HG03378 (cell line): Measurements from ENCODE around the gene GABPA.
A peak's percentile ranks its signal among the peaks of the same experiment; 100 is the strongest.
"Not testable (repeated sequence)": the region's sequence is repeated elsewhere in the genome, so short reads cannot be mapped to it uniquely, and the experiment has no call there.

Experiments used
- ATAC-seq: cut with Tn5 transposase; IDR thresholded peaks from one replicate; pipeline ENCODE4 v1.9.1; 2021; ENCODE audit warnings: mild to moderate bottlenecking, moderate library complexity; ENCODE audit not compliant: unreplicated experiment

GABPA gene

GRCh38 chr21:25737421-25737820, 2.6 kb downstream of the GABPA start:
- no peak for ATAC-seq

GRCh38 chr21:25742900-25743299, 8.1 kb downstream of the GABPA start:
- ATAC-seq: no peak

DNA sequence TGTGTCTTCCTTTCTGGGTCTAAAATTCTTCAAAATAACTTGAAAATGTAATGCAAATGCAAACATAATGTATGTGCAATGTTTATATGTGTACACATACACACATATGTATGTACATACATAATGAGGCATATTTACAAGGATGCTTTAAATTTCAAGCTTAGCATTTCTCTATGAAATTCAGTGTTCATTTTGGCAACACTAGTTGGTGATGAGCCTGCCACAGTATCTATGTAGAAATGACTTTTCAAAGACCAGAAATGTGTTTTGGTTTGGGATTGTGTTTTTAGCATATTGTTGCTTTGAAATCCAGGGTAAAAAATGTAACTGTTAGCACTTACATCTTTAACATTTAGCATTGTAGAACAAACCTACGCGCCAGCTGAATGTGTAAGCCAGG, 10.1 kb downstream of the GABPA start:
- no peak for ATAC-seq

DNA sequence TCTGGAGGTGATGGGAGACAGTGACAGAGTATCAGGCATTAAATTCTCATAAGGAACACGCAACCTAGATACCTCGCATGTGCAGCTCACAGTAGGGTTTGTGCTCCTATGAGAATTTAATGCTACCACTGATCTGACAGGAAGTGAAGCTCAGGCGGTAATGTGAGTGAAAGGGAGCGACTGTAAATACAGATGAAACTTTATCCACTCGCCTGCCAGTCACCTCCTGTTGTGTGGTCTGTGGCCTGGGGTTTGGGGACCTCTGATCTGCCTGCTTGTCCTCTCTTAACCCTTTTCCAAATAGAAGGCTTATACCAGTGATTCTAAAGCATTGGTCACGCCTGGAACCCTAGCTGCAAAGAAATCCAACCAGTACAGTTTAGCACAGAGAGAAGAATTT, 15.3 kb downstream of the GABPA start:
- ATAC-seq: no peak

- ATAC-seq: no peak
Observed at GRCh38 chr21:25752416-25752815, 17.6 kb downstream of the GABPA start.

DNA sequence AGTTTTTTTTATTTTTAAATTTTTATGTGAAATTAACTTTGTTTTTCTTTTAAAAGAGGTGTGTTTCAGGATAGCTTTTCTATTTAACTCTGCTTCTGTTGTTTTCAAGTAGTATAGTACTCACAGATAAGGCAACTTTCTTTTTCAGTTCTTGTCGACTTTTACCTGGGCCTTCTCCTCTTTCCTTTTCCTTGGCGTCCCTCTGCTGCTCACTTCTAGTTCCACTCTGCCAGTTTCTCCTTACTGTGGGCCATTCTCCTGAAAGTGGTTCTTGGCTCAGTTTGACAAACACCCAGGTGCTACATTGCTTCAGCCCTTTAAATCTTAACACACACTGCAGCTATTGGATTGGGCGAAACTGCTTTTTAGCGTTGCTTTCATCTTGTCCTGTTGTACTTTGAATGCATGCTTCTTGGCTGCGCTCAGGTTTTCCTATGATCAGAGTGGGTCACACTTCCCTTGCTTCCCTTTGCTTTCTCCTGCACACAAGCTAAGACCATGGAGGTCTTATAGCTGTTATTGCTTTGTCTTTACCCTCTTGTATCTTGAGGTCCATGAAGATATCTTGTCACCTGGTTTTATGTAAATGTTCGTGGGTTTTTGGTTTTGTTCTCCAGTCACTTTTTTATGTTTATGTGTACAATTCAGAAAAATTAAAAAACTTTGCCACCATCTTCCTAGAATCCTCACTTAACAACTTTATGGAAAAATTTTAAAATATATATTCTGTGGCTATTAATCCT, 21.6 kb downstream of the GABPA start:
- no peak for ATAC-seq

- no peak for ATAC-seq
Observed at GRCh38 chr21:25757531-25757930, 22.8 kb downstream of the GABPA start.

DNA sequence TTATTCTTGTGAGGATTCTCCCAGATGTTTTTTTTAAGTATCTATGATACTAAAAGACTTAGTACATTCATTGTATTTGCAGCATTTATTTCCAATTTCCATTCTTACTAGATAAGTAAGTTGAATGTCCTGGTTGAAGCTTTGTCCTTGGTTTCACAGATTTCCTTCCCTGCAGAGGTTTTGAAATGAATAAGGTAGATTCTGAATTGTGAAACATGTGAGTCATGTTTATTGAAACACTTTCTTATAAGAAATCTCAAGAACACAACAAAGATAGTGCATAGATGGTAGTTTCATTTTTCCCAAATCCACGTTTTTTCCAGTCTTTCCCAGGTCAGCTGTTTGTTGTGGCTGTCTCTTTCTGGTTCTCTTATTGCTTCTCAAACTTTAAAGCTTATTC, 24.8 kb downstream of the GABPA start:
- ATAC-seq: no peak

DNA sequence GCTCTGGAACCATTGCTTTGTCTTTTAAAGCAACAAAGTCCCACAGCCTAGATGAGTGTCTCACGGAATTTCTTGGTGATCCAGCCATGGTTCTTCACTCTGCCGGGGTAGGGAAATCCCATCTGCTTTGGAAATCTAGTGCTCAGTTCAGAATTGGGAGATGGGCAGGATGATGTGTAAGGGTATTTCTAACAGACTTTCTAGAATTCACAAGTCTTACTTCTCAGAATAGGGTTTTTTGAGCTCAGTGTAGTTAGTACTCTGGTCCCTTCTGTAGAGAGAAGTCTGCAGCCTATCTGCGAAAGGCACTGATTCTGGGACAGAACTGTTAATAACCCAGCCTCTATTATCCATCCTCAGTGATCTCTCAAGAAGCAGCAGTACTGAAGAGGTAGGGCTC, 25.3 kb downstream of the GABPA start:
- no peak for ATAC-seq

DNA sequence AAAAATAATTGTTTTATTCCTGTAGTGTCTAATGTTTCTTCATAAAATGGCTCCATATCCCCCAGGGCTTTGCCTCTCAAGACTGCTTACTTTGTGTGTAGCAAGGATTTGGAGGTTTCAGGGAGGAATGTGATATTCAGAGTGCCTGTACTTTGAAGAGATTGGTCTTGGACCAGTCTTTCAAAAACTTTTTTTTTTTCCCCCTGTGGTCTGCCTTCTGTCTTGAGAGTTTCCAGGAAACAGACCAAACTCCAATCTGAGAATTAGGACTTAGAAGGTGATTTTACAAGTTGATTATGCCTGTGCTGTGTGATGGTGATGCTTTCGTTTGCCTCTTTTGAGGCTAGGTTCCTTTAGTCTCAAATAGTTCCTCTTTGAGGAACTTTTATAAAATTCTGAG, 25.9 kb downstream of the GABPA start:
- no peak for ATAC-seq

DNA sequence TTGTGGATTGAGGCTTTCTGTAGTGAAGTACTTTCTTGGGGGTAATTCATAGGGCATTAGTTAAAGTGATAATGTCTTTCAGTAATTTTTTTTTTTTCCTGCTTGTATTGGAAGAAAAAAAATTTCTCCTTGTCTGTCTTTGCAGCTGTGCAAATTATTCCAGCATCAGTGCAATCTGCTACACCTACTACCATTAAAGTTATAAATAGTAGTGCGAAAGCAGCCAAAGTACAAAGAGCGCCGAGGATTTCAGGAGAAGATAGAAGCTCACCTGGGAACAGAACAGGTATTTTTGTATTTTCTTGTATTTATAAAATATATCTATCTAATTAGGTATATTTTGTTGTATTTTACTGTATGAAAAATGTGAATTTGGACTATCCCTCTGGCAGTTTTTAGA, 29.3 kb downstream of the GABPA start:
- no peak for ATAC-seq

DNA sequence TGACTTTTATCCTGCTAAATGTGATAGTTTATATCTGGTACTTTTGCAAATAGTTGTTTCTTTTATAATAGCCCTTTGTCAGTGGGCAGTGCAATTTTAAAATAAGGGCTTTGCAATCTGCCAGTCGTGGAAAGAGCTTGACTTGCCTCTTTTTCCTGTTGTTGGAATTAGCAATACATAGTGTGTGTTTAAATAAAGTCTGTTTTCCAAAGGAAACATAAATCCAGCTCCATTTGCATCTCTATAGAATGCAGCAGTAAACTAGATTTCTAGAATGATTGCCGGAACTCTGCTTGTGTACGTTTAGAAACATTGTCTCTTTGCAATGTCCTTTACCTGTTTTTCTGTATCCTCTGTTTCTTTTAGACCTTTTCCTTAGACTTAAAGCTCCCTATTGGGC, 33.1 kb downstream of the GABPA start:
- ATAC-seq: no peak

GRCh38 chr21:25772686-25773085, 37.9 kb downstream of the GABPA start:
- no peak for ATAC-seq

- ATAC-seq: no peak
Observed at GRCh38 chr21:25776440-25776839, 41.7 kb downstream of the GABPA start.

GRCh38 chr21:25778126-25778875, 43.5 kb downstream of the GABPA start:
- ATAC-seq: not testable (repeated sequence)

- ATAC-seq: no peak
Observed at GRCh38 chr21:25788677-25789076, 53.9 kb downstream of the GABPA start.

DNA sequence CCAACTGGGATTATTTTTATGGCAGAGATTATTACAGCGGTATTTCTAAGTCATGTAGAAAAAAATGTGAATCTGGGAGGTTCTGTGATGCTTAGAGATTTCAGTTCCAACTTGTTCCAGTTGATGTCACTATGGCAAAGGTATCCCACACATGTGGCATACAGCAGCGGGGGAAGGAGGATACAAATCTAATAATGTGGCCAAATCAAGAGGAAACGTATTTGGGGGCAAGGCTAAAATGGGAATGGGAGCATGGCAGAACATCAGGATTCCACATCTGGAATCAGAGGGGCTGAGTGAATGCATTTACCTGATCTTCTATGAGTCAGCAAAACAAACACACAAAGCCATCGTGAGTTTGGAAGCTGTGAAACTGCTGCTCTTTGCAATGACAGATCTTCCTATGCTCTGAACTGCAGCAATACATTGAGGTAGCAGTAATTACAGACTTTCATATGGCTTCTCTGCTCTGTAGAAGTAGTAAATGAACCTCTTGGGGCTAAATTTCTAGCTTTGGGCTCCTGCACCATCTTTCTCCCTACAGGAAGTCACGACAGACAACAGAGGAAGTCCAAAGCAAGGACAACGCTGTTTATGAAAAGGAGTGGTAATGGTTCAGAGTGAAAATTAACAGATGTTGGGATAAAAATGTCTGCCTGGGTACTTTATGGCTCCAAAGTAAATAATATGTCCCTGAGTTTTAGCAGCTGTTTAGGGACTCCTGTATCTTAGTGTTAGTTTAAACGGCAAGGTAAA, 55.5 kb downstream of the GABPA start:
- peak; percentile 73 for ATAC-seq

DNA sequence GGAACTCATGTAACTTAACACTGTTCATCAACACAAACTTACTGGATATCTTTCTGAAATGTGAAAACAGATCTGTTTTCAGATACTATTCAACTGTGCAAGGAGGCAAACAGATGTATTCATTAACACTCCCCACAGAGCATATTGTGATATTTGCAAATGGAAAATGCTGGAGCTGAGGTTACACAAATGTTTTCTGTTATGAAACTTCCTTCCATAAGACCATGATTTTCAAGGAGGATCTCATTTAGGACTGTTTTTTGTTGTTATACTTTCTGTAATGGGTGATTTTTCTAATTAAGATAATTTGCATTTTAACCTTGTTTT, 56.1 kb downstream of the GABPA start:
- ATAC-seq: no peak

DNA sequence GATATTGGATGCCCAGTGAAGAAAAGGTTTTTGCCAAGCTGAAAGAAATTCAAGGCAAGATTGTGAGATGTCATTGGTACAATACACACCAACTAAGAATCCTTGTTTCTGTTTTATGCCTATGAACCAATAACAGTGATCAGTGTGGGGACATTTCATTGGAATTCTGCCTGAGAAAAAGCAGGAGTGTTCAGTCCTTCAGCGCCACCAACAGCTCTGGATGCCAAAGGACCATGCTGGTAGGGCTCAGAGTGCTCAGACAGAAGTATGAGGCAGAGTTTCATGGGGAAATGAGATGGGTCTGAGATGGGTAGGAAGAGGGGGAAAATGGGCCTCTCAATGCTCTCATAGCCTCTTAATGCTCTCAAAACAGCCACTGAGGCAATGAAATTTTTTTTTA, 56.5 kb downstream of the GABPA start:
- no peak for ATAC-seq

DNA sequence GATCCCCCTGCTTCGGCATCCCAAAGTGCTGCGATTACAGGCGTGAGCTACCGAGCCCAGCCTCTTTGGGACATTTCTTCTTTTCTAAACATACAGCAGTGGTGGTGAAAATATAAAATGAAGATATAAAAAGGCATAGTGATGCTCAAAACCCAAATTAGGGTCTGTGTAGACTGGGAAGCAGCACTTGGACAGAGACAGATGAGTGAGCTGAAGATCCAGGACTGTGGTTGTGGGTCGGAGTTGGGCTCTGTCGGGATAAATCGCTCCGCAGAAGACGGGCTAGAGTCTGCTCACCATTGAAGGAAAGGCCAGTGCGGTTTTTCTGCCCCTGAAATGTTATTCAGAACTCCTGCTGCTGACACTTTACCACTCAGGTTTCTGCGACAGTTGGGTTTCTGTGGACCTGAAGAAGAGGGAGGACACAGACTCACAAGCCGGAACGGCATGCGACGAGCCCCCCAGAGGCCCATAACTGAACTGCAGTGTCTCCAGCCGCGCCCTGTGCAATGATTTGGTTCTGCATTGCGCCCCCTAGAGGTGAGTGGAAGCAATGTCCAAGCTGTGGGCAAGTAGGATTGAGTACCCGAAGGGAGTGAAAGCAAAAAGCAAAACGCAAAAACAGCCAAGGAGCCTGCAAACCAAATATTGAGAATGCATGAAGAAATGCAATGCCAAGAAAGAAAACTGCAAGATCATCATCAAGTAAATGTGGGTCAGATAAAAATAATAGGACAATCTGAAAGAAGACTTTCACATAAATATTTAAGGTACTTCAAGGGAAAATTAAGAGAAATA, 66.6 kb downstream of the GABPA start:
- peak; percentile 100 for ATAC-seq

GRCh38 chr21:25806060-25806459, 71.3 kb downstream of the GABPA start:
- no peak for ATAC-seq
